Measurements from ENCODE around the gene DAP.

DNA sequence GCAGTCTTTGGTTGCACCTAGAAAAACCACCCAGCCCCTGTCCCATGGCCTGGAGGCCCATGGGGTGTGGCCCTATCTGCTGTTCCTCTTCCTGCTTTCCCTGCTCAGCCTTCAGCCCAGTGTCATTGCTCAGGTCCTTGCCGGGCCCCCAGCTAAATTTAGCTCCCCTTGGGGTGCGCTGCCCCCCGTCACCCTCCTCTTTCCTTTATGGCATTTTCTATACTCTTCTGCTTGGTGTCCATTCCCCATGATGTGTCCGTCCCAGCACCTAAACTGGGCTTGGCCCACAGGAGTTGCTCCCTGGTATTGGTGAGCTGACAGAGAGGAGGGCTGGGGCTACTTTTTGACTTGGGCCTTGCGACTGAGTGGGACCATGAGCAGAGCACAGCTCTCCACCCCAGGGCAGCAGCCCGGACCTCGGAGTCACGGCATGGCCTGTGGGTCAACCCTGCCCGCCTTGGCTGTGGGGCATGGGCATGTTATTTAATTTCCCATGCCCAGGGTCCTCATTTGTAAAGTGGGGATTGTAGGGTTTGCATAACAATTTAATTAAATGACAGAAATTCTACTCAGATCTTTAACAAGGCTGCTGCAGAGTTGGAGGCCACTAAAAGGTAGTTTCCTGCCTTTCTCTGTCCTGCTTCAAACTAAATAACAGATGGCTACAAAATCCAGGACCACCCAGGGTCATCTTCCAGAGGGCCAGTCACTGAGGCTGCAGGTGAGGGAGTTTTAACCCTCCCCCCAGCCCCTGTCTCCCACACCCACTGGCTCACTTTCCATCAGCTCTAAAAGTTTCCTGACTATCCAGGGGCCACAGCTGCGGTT lies 98.2 kb downstream of the DAP start:
- TF ChIP-seq, protein P1, sequence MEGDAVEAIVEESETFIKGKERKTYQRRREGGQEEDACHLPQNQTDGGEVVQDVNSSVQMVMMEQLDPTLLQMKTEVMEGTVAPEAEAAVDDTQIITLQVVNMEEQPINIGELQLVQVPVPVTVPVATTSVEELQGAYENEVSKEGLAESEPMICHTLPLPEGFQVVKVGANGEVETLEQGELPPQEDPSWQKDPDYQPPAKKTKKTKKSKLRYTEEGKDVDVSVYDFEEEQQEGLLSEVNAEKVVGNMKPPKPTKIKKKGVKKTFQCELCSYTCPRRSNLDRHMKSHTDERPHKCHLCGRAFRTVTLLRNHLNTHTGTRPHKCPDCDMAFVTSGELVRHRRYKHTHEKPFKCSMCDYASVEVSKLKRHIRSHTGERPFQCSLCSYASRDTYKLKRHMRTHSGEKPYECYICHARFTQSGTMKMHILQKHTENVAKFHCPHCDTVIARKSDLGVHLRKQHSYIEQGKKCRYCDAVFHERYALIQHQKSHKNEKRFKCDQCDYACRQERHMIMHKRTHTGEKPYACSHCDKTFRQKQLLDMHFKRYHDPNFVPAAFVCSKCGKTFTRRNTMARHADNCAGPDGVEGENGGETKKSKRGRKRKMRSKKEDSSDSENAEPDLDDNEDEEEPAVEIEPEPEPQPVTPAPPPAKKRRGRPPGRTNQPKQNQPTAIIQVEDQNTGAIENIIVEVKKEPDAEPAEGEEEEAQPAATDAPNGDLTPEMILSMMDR (IDR thresholded peaks at IDR 0.05), result no peak
- TF ChIP-seq POLR2A (IDR thresholded peaks at IDR 0.05), result no peak

All from transverse colon (tissue), 3 donors.